ENCODE data around the gene TSPYL6. TPM values are rescaled to one million over a fixed set of nuclear protein-coding genes. Genes with fewer than 3 reads are reported as not detected.

TSPYL6 gene
- total and polyA plus RNA-seq, 2 experiments from 2014 or later: not detected

GRCh38 chr2:54275541-54275940 is 19.5 kb upstream of the TSPYL6 start:
- no peaks in the 10 kb centered on the region for H4K20me1 ChIP-seq (ENCODE audit: insufficient read depth, poor library complexity, severe bottlenecking)
- no peaks in the 10 kb centered on the region for H3K9me2 ChIP-seq (replicated peaks; ENCODE audit: insufficient read depth)
- H3K4me2 ChIP-seq: no peak overlapping the region
- no peak overlapping the region for H2AFZ ChIP-seq
- no peaks in the 10 kb centered on the region for H3K36me3 ChIP-seq (replicated peaks; ENCODE audit: insufficient read depth, low read depth)
- WGBS (ENCODE audit: low lambda C conversion rate, missing lambda C conversion rate): 71% methylated on average over 2 of the region's 2 CpGs
- H3K79me2 ChIP-seq: no peaks in the 10 kb centered on the region
- H3K4me1 ChIP-seq (ENCODE audit: insufficient read depth): no peaks in the 10 kb centered on the region
- no peak overlapping the region for H3K4me3 ChIP-seq
- no peak for DNase-seq (ENCODE audit: low spot score)
- no peaks in the 10 kb centered on the region for H3K9me3 ChIP-seq (ENCODE audit: low read depth)
- no peaks in the 10 kb centered on the region for H3K27me3 ChIP-seq
- no peak overlapping the region for H3K27ac ChIP-seq
- TF ChIP-seq EZH2 (IDR thresholded peaks at IDR 0.05; ENCODE audit: borderline replicate concordance): no peak
- no peak for TF ChIP-seq CTCF (IDR thresholded peaks at IDR 0.05; ENCODE audit: poor library complexity)
- TF ChIP-seq EZH2phosphoT487 (IDR thresholded peaks at IDR 0.05; ENCODE audit: low read depth, severe bottlenecking, unreplicated experiment): no peak

- TF ChIP-seq EZH2 (IDR thresholded peaks at IDR 0.05; ENCODE audit: borderline replicate concordance) (no peak), CTCF (IDR thresholded peaks at IDR 0.05; ENCODE audit: poor library complexity) (no peak), EZH2phosphoT487 (IDR thresholded peaks at IDR 0.05; ENCODE audit: low read depth, severe bottlenecking, unreplicated experiment) (no peak)
- Histone ChIP-seq H3K4me3 (no peak overlapping the region), H4K20me1 (ENCODE audit: insufficient read depth, poor library complexity, severe bottlenecking) (no peaks in the 10 kb centered on the region), H3K79me2 (no peaks in the 10 kb centered on the region), H3K36me3 (replicated peaks; ENCODE audit: insufficient read depth, low read depth) (no peaks in the 10 kb centered on the region), H3K9me2 (replicated peaks; ENCODE audit: insufficient read depth) (no peaks in the 10 kb centered on the region), H3K27ac (no peak overlapping the region), H2AFZ (no peak overlapping the region), H3K9me3 (ENCODE audit: low read depth) (no peaks in the 10 kb centered on the region), H3K27me3 (no peaks in the 10 kb centered on the region), H3K4me1 (ENCODE audit: insufficient read depth) (no peaks in the 10 kb centered on the region), H3K4me2 (no peak overlapping the region)
- DNase-seq (ENCODE audit: low spot score): no peak
- 67% methylated on average over 1 of the region's 1 CpG for WGBS (ENCODE audit: low lambda C conversion rate, missing lambda C conversion rate)
Measured at GRCh38 chr2:54274781-54275242, 18.8 kb upstream of the TSPYL6 start.

GRCh38 chr2:54271843-54272627 is 16.0 kb upstream of the TSPYL6 start:
- WGBS (ENCODE audit: low lambda C conversion rate, missing lambda C conversion rate): 95% methylated on average over 6 of the region's 6 CpGs
- DNase-seq (ENCODE audit: low spot score): no peak
- no peaks in the 10 kb centered on the region for H3K36me3 ChIP-seq (replicated peaks; ENCODE audit: insufficient read depth, low read depth)
- no peaks in the 10 kb centered on the region for H3K9me3 ChIP-seq (ENCODE audit: low read depth)
- no peaks in the 10 kb centered on the region for H4K20me1 ChIP-seq (ENCODE audit: insufficient read depth, poor library complexity, severe bottlenecking)
- no peaks in the 10 kb centered on the region for H3K4me1 ChIP-seq (ENCODE audit: insufficient read depth)
- no peaks in the 10 kb centered on the region for H3K27me3 ChIP-seq
- H3K4me3 ChIP-seq: no peak overlapping the region
- H2AFZ ChIP-seq: no peak overlapping the region
- TF ChIP-seq EZH2 (IDR thresholded peaks at IDR 0.05; ENCODE audit: borderline replicate concordance) (no peak), CTCF (IDR thresholded peaks at IDR 0.05; ENCODE audit: poor library complexity) (no peak), EZH2phosphoT487 (IDR thresholded peaks at IDR 0.05; ENCODE audit: low read depth, severe bottlenecking, unreplicated experiment) (no peak)
- H3K27ac ChIP-seq: no peak overlapping the region
- H3K79me2 ChIP-seq: no peaks in the 10 kb centered on the region
- no peak overlapping the region for H3K4me2 ChIP-seq
- no peaks in the 10 kb centered on the region for H3K9me2 ChIP-seq (replicated peaks; ENCODE audit: insufficient read depth)

Data from hepatocyte (in vitro differentiated cells).